OCI-LY1 (cell line): ENCODE data around the gene KCNN4.
"Not testable (repeated sequence)": the region's sequence is repeated elsewhere in the genome, so short reads cannot be mapped to it uniquely, and the experiment has no call there.

ENCODE experiments used
- CTCF ChIP-seq: fragments of 200-600 bp; sonication (generic), shearing (Covaris generic); IDR thresholded peaks from 2 replicates; pipeline ENCODE4 v1.5.1; 2017; ENCODE audit warnings: mild to moderate bottlenecking, antibody characterized with exemption, low read length, moderate library complexity, mixed read lengths
- EZH2 ChIP-seq: fragments of 200-600 bp; sonication (generic), shearing (Covaris generic); IDR thresholded peaks from 2 replicates; pipeline ENCODE4 v1.8.0; 2017; ENCODE audit warnings: borderline replicate concordance, mixed run types, mild to moderate bottlenecking, antibody characterized with exemption, low read length, moderate library complexity, mixed read lengths

- not testable (repeated sequence) for TF ChIP-seq CTCF, EZH2
Observed at GRCh38 chr19:43817454-43817853, 36.7 kb upstream of the KCNN4 start.
